GM23338 (cell line): ENCODE results near the gene GPR183. TPM values are rescaled to one million over a fixed set of nuclear protein-coding genes. Genes with fewer than 3 reads are reported as not detected.

Source experiments
- ATAC-seq: fragments of 200-7000 bp; cut with Tn5 transposase; 3 replicates; pipeline ENCODE4 v1.9.1; 2020
- DNase-seq: peaks from one replicate; pipeline ENCODE4 v3.0.0-alpha.2; 2015; ENCODE audit warnings: low spot score
- H2AFZ ChIP-seq: fragments of 200-600 bp; sonication (generic); 2 replicates; pipeline ENCODE4 v1.8.0; 2016; ENCODE audit warnings: antibody characterized with exemption, mild to moderate bottlenecking, moderate library complexity
- H3F3A ChIP-seq: fragments of 200-600 bp; sonication (generic); replicated peaks from 2 replicates; pipeline ENCODE4 v1.8.0; 2017; ENCODE audit warnings: antibody characterized with exemption, mixed run types, low read depth
- H3K27ac ChIP-seq: fragments of 200-600 bp; sonication (generic); 2 replicates; pipeline ENCODE4 v1.6.1; 2016; ENCODE audit warnings: low read depth
- H3K27me3 ChIP-seq: fragments of 200-600 bp; sonication (generic); 2 replicates; pipeline ENCODE4 v1.8.0; 2016; ENCODE audit warnings: mild to moderate bottlenecking, mixed run types, moderate library complexity; ENCODE audit not compliant: insufficient read depth
- H3K36me3 ChIP-seq: fragments of 200-600 bp; sonication (generic); 2 replicates; pipeline ENCODE4 v1.8.0; 2016; ENCODE audit warnings: mild to moderate bottlenecking; ENCODE audit not compliant: insufficient read depth
- H3K4me1 ChIP-seq: fragments of 200-600 bp; sonication (generic); 2 replicates; pipeline ENCODE4 v1.8.0; 2016; ENCODE audit warnings: mild to moderate bottlenecking, moderate library complexity; ENCODE audit not compliant: insufficient read depth
- H3K4me2 ChIP-seq: fragments of 200-600 bp; sonication (generic); 2 replicates; pipeline ENCODE4 v1.7.1; 2017; ENCODE audit warnings: mixed run types
- H3K4me3 ChIP-seq: fragments of 200-600 bp; sonication (generic); 2 replicates; pipeline ENCODE4 v1.6.1; 2016; ENCODE audit warnings: mixed run types
- H3K79me2 ChIP-seq: fragments of 200-600 bp; sonication (generic); replicated peaks from 2 replicates; pipeline ENCODE4 v1.8.0; 2017; ENCODE audit warnings: mild to moderate bottlenecking; ENCODE audit not compliant: insufficient read depth
- H3K9me2 ChIP-seq: fragments of 200-600 bp; sonication (generic); 2 replicates; pipeline ENCODE4 v1.8.0; 2017; ENCODE audit not compliant: insufficient read depth
- H4K20me1 ChIP-seq: fragments of 200-600 bp; sonication (generic); replicated peaks from 2 replicates; pipeline ENCODE4 v1.8.0; 2017; ENCODE audit warnings: mild to moderate bottlenecking; ENCODE audit not compliant: insufficient read depth
- H3K27ac Mint-ChIP-seq: 2 replicates; pipeline ENCODE4 v1.8.0; 2020; ENCODE audit warnings: inconsistent platforms, mild to moderate bottlenecking, moderate library complexity, mixed read lengths
- H3K27me3 Mint-ChIP-seq: 3 replicates; pipeline ENCODE4 v1.8.0; 2022; ENCODE audit warnings: low read depth, mild to moderate bottlenecking, moderate library complexity, mixed read lengths, inconsistent platforms; ENCODE audit not compliant: insufficient read depth, poor library complexity
- H3K36me3 Mint-ChIP-seq: 3 replicates; pipeline ENCODE4 v1.8.0; 2021; ENCODE audit warnings: low read depth, mild to moderate bottlenecking, inconsistent platforms, moderate library complexity, mixed read lengths
- H3K4me1 Mint-ChIP-seq: 3 replicates; pipeline ENCODE4 v1.8.0; 2020; ENCODE audit warnings: mild to moderate bottlenecking, inconsistent platforms, mixed read lengths
- H3K4me3 Mint-ChIP-seq: 3 replicates; pipeline ENCODE4 v1.8.0; 2021; ENCODE audit warnings: moderate library complexity, mild to moderate bottlenecking, inconsistent platforms, mixed read lengths
- H3K9me3 Mint-ChIP-seq: 3 replicates; pipeline ENCODE4 v1.8.0; 2020; ENCODE audit warnings: moderate library complexity, mild to moderate bottlenecking, inconsistent platforms, mixed read lengths
- CREB1 ChIP-seq: fragments of 250-450 bp; sonication (Bioruptor Pico); IDR thresholded peaks from 2 replicates; pipeline ENCODE4 v1.5.0; 2020; ENCODE audit warnings: low read depth, mild to moderate bottlenecking, moderate library complexity
- CTCF ChIP-seq, 2 experiments: fragments of 200-600 bp in 1 of 2; sonication (generic) in 1 of 2; conservative IDR thresholded peaks; 2 replicates each; pipeline versions ENCODE4 v1.5.1 to v1.6.1; 2016 to 2017; ENCODE audit warnings: antibody characterized with exemption in 2 of 2, low read depth in 2 of 2, mild to moderate bottlenecking in 2 of 2, moderate library complexity in 1 of 2
- EZH2 ChIP-seq: fragments of 200-600 bp; sonication (generic); IDR thresholded peaks from one replicate; pipeline ENCODE4 v1.8.0; 2017; ENCODE audit warnings: antibody characterized with exemption, mild to moderate bottlenecking, low read depth; ENCODE audit not compliant: unreplicated experiment
- EZH2phosphoT487 ChIP-seq: fragments of 200-600 bp; sonication (generic); IDR thresholded peaks from one replicate; pipeline ENCODE4 v1.8.1; 2018; ENCODE audit warnings: antibody characterized with exemption; ENCODE audit not compliant: unreplicated experiment
- NANOG ChIP-seq: IDR thresholded peaks from 2 replicates; pipeline ENCODE4 v1.6.1; 2016; ENCODE audit warnings: antibody characterized with exemption, borderline replicate concordance
- POLR2AphosphoS5 ChIP-seq: IDR thresholded peaks from 2 replicates; pipeline ENCODE4 v1.6.1; 2016; ENCODE audit warnings: antibody characterized with exemption, low read depth
- STAT1 ChIP-seq: IDR thresholded peaks from one replicate; pipeline ENCODE4 v1.6.1; 2016; ENCODE audit warnings: antibody characterized with exemption; ENCODE audit not compliant: unreplicated experiment
- ZNF331 ChIP-seq: fragments of 250-450 bp; sonication (Bioruptor Pico); IDR thresholded peaks from 2 replicates; pipeline ENCODE4 v1.5.0; 2020; ENCODE audit warnings: low read depth, mild to moderate bottlenecking, moderate library complexity
- polyA plus RNA-seq: library from polyadenylated mRNA; unstranded; fragments of >200 nt; fragmentation: Nextera tagmentation; extraction: Ambion mirVana; gene quantifications from 2 replicates; pipeline ENCODE4 v1.2.1, GENCODE V29; 2016
- total RNA-seq: library from RNA; depleted of rRNA; stranded (reverse); fragments of >200 nt; shearing (Covaris generic); gene quantifications from 2 replicates; pipeline ENCODE4 v1.2.3, GENCODE V29; 2014
- TF ChIP-seq, protein P1 (sequence below): fragments of 250-450 bp; sonication (Bioruptor Pico); IDR thresholded peaks from 2 replicates; pipeline ENCODE4 v1.5.0; 2020; ENCODE audit warnings: mild to moderate bottlenecking, moderate library complexity
- TF ChIP-seq, protein P2 (sequence below): IDR thresholded peaks from one replicate; pipeline ENCODE4 v1.6.1; 2018; ENCODE audit warnings: antibody characterized with exemption; ENCODE audit not compliant: unreplicated experiment
- TF ChIP-seq, protein P3 (sequence below): IDR thresholded peaks from 2 replicates; pipeline ENCODE4 v1.6.1; 2016; ENCODE audit warnings: antibody characterized with exemption

The GPR183 gene
- total and polyA plus RNA-seq, 2 experiments from 2014 or later = 0.78 TPM; not detected in 1

DNA sequence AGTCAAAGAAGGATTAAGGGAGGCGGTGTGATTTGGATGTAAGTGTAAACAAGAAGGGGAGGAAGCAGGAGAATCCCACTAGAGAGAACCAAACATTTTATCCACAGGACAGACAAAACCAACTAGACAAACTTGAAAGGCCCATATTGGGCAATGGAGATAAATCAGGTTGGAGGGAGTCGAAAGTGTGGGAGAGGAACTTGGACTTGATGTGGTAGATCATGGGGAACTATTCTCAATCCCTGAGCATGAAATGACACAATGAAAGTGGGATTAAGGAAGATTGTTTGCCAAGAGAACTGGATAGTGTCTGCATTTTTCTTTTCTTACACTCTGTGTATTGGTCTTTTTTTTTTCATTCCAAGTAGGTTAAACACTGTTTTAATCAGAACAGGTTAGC lies 17.9 kb downstream of the GPR183 start:
- H4K20me1 ChIP-seq = peaks cover 6% of the 10 kb centered on the region; the same call in 1 of the 2 replicates
- DNase-seq = no peak
- Mint-ChIP-seq H3K27ac (no peak overlapping the region), H3K4me3 (no peak overlapping the region), H3K27me3 (no peaks in the 10 kb centered on the region), H3K4me1 (no peaks in the 10 kb centered on the region; the same call in 2 of the 3 replicates), H3K36me3 (no peaks in the 10 kb centered on the region), H3K9me3 (no peaks in the 10 kb centered on the region)
- H3K4me1 ChIP-seq = no peaks in the 10 kb centered on the region
- no peak for ATAC-seq
- no peaks in the 10 kb centered on the region for H3K9me2 ChIP-seq
- no peaks in the 10 kb centered on the region for H3K79me2 ChIP-seq
- H3K4me3 ChIP-seq = no peak overlapping the region
- no peaks in the 10 kb centered on the region for H3F3A ChIP-seq
- no peak overlapping the region for H2AFZ ChIP-seq
- no peak overlapping the region for H3K4me2 ChIP-seq
- TF ChIP-seq POLR2AphosphoS5 = no peak
- TF ChIP-seq EZH2 = no peak
- TF ChIP-seq, protein P1, sequence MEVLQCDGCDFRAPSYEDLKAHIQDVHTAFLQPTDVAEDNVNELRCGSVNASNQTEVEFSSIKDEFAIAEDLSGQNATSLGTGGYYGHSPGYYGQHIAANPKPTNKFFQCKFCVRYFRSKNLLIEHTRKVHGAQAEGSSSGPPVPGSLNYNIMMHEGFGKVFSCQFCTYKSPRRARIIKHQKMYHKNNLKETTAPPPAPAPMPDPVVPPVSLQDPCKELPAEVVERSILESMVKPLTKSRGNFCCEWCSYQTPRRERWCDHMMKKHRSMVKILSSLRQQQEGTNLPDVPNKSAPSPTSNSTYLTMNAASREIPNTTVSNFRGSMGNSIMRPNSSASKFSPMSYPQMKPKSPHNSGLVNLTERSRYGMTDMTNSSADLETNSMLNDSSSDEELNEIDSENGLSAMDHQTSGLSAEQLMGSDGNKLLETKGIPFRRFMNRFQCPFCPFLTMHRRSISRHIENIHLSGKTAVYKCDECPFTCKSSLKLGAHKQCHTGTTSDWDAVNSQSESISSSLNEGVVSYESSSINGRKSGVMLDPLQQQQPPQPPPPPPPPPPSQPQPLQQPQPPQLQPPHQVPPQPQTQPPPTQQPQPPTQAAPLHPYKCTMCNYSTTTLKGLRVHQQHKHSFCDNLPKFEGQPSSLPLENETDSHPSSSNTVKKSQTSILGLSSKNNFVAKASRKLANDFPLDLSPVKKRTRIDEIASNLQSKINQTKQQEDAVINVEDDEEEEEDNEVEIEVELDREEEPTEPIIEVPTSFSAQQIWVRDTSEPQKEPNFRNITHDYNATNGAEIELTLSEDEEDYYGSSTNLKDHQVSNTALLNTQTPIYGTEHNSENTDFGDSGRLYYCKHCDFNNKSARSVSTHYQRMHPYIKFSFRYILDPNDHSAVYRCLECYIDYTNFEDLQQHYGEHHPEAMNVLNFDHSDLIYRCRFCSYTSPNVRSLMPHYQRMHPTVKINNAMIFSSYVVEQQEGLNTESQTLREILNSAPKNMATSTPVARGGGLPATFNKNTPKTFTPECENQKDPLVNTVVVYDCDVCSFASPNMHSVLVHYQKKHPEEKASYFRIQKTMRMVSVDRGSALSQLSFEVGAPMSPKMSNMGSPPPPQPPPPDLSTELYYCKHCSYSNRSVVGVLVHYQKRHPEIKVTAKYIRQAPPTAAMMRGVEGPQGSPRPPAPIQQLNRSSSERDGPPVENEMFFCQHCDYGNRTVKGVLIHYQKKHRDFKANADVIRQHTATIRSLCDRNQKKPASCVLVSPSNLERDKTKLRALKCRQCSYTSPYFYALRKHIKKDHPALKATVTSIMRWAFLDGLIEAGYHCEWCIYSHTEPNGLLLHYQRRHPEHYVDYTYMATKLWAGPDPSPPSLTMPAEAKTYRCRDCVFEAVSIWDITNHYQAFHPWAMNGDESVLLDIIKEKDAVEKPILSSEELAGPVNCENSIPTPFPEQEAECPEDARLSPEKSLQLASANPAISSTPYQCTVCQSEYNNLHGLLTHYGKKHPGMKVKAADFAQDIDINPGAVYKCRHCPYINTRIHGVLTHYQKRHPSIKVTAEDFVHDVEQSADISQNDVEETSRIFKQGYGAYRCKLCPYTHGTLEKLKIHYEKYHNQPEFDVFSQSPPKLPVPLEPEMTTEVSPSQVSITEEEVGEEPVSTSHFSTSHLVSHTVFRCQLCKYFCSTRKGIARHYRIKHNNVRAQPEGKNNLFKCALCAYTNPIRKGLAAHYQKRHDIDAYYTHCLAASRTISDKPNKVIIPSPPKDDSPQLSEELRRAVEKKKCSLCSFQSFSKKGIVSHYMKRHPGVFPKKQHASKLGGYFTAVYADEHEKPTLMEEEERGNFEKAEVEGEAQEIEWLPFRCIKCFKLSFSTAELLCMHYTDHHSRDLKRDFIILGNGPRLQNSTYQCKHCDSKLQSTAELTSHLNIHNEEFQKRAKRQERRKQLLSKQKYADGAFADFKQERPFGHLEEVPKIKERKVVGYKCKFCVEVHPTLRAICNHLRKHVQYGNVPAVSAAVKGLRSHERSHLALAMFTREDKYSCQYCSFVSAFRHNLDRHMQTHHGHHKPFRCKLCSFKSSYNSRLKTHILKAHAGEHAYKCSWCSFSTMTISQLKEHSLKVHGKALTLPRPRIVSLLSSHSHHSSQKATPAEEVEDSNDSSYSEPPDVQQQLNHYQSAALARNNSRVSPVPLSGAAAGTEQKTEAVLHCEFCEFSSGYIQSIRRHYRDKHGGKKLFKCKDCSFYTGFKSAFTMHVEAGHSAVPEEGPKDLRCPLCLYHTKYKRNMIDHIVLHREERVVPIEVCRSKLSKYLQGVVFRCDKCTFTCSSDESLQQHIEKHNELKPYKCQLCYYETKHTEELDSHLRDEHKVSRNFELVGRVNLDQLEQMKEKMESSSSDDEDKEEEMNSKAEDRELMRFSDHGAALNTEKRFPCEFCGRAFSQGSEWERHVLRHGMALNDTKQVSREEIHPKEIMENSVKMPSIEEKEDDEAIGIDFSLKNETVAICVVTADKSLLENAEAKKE = no peak
- TF ChIP-seq, protein P2, sequence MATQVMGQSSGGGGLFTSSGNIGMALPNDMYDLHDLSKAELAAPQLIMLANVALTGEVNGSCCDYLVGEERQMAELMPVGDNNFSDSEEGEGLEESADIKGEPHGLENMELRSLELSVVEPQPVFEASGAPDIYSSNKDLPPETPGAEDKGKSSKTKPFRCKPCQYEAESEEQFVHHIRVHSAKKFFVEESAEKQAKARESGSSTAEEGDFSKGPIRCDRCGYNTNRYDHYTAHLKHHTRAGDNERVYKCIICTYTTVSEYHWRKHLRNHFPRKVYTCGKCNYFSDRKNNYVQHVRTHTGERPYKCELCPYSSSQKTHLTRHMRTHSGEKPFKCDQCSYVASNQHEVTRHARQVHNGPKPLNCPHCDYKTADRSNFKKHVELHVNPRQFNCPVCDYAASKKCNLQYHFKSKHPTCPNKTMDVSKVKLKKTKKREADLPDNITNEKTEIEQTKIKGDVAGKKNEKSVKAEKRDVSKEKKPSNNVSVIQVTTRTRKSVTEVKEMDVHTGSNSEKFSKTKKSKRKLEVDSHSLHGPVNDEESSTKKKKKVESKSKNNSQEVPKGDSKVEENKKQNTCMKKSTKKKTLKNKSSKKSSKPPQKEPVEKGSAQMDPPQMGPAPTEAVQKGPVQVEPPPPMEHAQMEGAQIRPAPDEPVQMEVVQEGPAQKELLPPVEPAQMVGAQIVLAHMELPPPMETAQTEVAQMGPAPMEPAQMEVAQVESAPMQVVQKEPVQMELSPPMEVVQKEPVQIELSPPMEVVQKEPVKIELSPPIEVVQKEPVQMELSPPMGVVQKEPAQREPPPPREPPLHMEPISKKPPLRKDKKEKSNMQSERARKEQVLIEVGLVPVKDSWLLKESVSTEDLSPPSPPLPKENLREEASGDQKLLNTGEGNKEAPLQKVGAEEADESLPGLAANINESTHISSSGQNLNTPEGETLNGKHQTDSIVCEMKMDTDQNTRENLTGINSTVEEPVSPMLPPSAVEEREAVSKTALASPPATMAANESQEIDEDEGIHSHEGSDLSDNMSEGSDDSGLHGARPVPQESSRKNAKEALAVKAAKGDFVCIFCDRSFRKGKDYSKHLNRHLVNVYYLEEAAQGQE = no peak
- TF ChIP-seq, protein P3, sequence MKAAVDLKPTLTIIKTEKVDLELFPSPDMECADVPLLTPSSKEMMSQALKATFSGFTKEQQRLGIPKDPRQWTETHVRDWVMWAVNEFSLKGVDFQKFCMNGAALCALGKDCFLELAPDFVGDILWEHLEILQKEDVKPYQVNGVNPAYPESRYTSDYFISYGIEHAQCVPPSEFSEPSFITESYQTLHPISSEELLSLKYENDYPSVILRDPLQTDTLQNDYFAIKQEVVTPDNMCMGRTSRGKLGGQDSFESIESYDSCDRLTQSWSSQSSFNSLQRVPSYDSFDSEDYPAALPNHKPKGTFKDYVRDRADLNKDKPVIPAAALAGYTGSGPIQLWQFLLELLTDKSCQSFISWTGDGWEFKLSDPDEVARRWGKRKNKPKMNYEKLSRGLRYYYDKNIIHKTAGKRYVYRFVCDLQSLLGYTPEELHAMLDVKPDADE = no peak
- TF ChIP-seq STAT1 = no peak
- TF ChIP-seq CTCF (conservative IDR thresholded peaks at IDR 0.05; ENCODE audit: low read depth in 2 of 2) = no peak
- no peak for TF ChIP-seq CREB1 (CRISPR knock-in tag)
- TF ChIP-seq EZH2phosphoT487 = no peak
- no peak for TF ChIP-seq NANOG
- TF ChIP-seq ZNF331 (CRISPR knock-in tag) = no peak
- H3K27me3 ChIP-seq = no peaks in the 10 kb centered on the region
- H3K27ac ChIP-seq = no peak overlapping the region
- no peaks in the 10 kb centered on the region for H3K36me3 ChIP-seq
